ENCODE data around the gene VSTM1.

Gene VSTM1

DNA sequence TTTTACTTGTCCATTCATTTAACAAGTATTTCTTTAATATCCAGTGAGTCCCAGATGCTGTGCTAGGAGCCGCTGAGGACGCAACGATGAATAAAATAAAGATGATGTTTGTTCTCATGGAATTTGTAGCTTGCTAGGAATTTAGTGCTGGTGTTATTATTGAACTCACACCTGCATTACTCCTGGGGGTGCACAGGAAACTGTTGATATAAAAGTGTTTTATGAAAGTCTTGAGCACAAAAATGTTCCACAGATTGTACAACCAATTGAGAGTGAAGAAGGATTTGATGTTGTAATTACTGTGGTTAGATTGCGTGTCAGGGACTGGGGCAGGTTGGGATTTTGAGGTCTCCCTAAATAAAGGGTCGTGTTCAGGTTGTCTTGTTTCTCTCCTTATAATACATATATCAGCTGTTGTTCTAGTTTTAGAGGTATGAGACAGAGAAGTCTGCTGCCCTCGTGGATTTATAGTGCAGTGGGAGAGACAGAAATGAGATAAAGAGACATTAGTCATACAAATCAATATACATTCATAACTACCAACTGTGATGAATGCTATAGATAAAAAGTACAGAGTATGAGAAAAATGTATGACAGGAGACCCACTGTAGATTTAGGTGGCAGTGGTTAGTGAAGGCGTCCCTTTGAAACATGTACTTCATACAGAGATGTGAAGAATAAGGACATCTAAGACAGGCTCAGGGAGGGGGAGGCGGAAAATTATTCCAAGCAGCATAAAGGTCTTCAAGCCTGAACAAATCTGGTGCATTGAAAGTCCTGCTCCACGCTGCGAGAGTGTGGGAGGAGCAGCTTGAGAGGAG, 61.0 kb downstream of the VSTM1 start:
- no peak for DNase-seq

DNA sequence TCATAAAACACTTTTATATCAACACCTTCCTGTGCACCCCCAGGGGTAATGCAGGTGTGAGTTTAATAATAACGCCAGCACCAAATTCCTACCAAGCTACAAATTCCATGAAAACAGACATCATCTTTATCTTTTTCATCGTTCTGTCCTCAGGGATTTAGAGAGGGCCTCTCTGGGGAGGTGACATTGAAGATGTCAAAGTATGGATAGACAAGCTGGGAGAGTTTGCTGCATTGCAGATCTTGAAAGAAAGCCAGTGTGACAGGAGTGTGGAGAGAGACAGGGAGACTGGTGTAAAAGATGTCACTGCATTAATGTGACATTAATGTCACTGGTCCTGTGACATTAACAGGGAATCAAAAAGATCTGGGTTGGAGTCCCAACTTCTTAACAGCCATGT, 62.2 kb downstream of the VSTM1 start:
- no peak for DNase-seq

DNA sequence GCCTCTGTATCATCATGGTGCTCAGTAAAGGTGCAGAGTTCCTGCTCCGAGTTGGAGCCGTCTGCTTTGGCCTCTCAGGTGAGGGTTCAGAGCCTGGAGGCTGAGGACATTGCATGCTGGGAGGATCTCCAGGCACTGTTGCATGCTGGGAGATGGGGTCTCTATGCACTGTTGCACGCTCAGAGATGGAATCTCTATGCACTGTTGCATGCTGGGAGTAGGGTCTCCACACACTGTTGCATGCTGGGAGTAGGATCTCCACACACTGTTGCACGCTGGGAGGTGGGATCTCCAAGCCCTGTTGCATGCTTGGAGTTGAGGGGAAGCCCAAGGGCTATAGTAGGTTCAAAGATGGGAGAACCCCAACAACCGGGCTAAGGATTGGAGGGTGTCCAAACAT, 64.0 kb downstream of the VSTM1 start:
- DNase-seq, result no peak

DNA sequence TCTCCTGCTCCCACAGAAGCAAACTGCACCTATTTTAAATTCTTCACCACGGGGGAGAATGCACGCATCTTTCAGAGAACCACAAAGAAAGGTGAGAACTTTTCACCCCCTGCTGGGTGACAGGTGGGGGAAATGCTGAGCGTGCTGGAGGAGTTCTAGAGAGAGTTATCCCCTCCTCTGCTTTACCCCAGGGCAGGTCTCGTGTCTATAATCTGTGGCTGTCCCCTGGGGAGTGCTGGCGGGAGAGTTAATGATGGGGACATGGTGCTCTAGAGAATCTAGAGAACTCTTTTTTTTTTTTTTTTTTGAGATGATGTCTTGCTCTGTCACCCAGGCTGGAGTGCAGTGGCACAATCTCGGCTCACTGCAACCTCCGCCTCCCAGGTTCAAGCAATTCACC, 65.5 kb downstream of the VSTM1 start:
- no peak for DNase-seq

DNA sequence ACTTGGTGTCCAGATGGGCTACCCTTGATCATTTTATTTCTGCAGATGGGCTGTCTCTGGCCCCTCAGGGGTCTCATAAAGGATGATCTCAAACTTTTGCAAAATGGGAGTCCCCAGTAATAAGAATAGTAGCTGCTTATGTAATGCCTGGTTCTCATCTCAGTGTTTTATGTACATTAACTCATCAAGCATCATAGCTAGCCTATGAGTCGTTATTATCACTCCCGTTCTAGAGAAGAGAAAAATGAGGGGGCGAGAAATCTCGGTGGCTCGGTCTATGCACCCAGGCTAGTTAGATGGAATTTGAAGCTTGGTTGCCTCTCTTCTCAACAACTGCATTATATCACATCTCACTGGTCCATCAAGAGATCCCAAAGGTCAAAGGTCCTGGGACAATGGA, 68.9 kb downstream of the VSTM1 start:
- DNase-seq, result no peak

DNA sequence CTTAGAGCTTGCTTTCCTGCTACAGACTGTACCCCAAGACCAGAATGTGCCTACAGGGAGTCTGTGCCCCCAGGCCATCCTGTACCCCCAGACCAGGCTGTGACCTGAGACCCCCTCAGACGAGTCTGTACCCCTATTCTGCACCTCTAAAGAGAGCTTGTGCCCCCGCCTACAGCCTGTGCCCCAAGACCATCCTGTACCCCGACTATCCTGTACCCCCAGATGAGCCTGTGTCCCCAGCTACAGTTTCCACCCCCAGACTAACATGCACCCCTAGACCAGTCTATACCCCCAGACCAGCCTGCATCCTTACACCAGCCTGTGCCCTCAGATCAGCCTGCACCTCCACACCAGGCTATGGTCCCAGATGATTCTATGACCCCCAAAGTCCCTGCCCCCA, 70.2 kb downstream of the VSTM1 start:
- no peak for DNase-seq

DNA sequence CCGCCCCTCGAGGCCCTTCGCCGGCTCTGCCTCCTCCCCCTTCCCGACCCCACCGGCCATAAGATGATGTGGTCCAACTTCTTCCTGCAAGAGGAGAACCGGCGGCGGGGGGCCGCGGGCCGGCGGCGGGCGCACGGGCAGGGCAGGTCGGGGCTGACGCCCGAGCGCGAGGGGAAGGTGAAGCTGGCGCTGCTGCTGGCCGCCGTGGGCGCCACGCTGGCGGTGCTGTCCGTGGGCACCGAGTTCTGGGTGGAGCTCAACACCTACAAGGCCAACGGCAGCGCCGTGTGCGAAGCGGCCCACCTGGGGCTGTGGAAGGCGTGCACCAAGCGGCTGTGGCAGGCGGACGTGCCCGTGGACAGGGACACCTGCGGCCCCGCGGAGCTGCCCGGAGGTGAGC, 70.9 kb downstream of the VSTM1 start:
- no peak for DNase-seq

DNA sequence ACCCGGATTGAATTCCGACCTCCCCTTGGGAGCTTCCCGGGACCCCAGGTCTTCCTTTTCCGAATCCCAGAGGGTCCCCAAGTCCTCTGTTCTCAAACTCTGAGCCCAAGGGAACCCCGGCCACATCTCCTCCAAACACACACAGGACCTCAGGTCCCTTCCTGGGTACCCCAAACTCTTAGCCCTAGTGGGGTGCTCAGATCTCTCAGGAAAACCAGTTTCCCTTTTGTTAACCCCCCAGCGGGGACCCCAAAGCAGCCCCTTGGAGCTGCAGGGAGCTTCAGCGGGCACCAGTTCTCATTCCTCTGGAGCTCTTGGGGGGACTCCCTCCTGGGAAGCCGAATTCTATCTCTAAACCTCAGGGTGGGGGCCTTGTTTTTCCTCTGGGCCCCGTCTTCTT, 71.5 kb downstream of the VSTM1 start:
- no peak for DNase-seq

DNA sequence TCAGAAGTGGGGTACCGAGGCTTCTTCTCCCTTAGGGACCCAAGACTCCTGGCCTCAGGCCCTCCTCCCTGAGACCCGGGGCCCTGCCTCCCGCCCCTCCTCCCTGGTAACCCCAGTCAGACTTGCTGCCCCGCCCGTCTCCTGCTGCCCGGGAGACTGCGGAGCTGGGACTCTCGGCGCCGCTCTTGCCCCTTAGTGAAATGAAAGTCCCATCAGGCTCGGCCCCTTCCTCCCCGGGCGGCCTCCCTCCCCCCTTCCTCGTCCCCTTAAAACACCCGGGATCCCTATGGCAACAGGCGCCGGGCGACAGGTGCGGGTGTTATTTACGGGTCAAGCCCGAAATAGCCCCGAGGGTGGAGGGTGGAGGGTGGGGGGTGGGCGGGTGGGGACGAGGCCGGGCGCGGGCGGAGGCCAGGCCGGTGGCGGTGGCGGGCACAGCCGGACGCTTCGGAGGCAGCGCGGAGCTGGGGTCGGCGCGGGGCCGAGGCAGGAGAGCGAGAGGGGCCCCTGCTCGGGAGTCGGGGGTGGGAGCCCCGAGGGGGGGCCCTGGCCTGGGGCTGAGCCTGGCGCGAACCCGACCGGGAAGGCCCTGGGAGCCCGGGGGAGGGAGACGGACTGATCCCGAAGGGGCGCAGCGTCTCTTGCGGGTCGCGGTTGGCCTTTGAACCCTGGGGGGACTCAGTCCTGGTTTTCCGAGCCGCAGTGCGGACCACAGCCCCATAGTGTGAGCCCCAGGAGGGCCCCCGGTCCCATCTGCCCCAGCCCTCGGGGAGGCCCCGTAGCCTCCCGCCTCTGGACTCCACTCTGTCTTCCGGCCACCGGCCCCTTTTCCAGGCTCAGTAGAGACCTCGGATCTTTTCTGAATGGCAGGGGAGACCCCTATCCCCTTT, 72.2 kb downstream of the VSTM1 start, which contains the start of gene CACNG6:
Gene CACNG6 (plus strand): TSS at position 414 of the 890 bp plus-strand sequence. CDS start 1,241 bp downstream, outside the sequence.
- no peak for DNase-seq

All from NCI-H510A (cell line).